ENCODE data around the gene GNPAT. TPM values are rescaled to one million over a fixed set of nuclear protein-coding genes. Genes with fewer than 3 reads are reported as not detected.

The GNPAT gene
- total and polyA plus RNA-seq, 2 experiments from 2014 or later, result 37.6 to 47.2 TPM

DNA sequence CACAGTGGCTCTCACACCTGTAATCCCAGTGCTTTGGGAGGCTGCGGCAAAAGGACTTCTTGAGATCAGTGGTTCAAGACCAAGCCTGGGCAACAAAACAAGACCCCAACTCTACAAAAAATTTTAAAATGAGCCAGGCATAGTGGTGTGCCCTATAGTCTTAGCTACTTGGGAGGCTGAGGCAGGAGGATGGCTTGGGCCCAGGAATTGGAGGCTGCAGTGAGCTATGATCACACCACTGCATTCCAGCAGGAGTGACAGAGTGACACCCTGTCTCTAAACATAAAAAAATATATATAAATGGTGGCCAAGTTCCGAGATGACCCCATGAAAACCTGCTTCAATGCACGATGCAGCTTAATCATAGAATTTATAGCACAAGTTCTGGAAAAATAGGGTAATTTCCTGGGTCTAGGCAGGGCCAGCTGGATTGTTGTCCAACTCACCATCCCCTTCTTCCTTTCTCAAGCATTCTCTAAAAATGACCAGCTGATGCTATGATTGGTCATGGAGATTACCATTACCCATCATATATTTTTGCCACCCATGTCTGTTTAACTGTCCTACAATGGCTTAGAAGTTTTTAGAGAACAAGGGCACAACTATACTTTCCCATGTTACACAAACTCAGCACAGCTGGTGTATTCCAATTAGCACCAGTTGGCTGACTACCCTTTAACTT is 5.3 kb upstream of the GNPAT start:
- no peaks in the 10 kb centered on the region for H4K20me1 ChIP-seq (ENCODE audit: insufficient read depth)
- peaks cover 8% of the 10 kb centered on the region for H3K4me1 ChIP-seq (ENCODE audit: insufficient read depth)
- H3K27me3 ChIP-seq (replicated peaks; ENCODE audit: insufficient read depth), result no peaks in the 10 kb centered on the region
- no peak overlapping the region for H2AFZ ChIP-seq
- no peaks in the 10 kb centered on the region for H3F3A ChIP-seq (ENCODE audit: insufficient read depth)
- no peak for DNase-seq
- peaks cover 71% of the 10 kb centered on the region for H3K79me2 ChIP-seq (ENCODE audit: insufficient read depth)
- TF ChIP-seq EZH2 (IDR thresholded peaks at IDR 0.05; ENCODE audit: insufficient read depth, poor library complexity, severe bottlenecking) (no peak), EZH2phosphoT487 (IDR thresholded peaks at IDR 0.05; ENCODE audit: insufficient read depth, low read depth) (no peak)
- no peaks in the 10 kb centered on the region for H3K9me3 ChIP-seq (ENCODE audit: low read depth)
- no peak overlapping the region for H3K4me2 ChIP-seq (ENCODE audit: unreplicated experiment)
- no peaks in the 10 kb centered on the region for H3K9me2 ChIP-seq (ENCODE audit: insufficient read depth)
- peaks cover 11% of the 10 kb centered on the region; the same call in 1 of the 2 replicates for H3K36me3 ChIP-seq (ENCODE audit: low read depth)
- no peak overlapping the region for H3K27ac ChIP-seq
- in situ Hi-C loops (cut with MboI), result no loop called here
- no peak overlapping the region for H3K9ac ChIP-seq
- H3K4me3 ChIP-seq, result no peak overlapping the region
- 81 to 82% methylated on average over 3 of the region's 3 CpGs for WGBS, 2 experiments (ENCODE audit: low coverage in 1 of 2, low lambda C conversion rate in 2 of 2, missing lambda C conversion rate in 2 of 2)

DNA sequence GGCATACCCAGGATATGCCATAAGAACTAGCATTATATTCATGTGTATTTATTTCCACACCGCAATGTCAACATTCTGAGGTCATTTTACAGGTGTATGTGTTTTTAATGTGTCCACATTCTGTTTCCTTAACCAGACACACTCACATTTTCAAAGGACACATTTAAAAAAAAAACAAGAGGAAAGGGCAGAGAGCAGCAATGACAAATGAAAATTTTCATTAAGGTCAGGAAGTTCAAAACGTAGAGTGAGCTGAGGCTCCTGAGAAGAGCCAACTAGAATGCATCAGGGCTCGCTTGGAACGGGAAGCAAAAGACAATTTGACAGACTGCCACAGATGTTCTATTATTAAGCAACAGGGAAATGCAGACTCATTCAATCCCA is 4.8 kb upstream of the GNPAT start:
- no peak overlapping the region for H2AFZ ChIP-seq
- no peak overlapping the region for H3K9ac ChIP-seq
- no peak overlapping the region for H3K27ac ChIP-seq
- no peaks in the 10 kb centered on the region for H3K9me2 ChIP-seq (ENCODE audit: insufficient read depth)
- H3K36me3 ChIP-seq (ENCODE audit: low read depth), result peaks cover 11% of the 10 kb centered on the region; the same call in 1 of the 2 replicates
- no peaks in the 10 kb centered on the region for H3F3A ChIP-seq (ENCODE audit: insufficient read depth)
- H3K4me1 ChIP-seq (ENCODE audit: insufficient read depth), result peaks cover 8% of the 10 kb centered on the region
- TF ChIP-seq EZH2 (IDR thresholded peaks at IDR 0.05; ENCODE audit: insufficient read depth, poor library complexity, severe bottlenecking), result no peak
- TF ChIP-seq EZH2phosphoT487 (IDR thresholded peaks at IDR 0.05; ENCODE audit: insufficient read depth, low read depth), result no peak
- no peaks in the 10 kb centered on the region for H4K20me1 ChIP-seq (ENCODE audit: insufficient read depth)
- peak; percentile 10 for DNase-seq
- no peaks in the 10 kb centered on the region for H3K9me3 ChIP-seq (ENCODE audit: low read depth)
- H3K4me2 ChIP-seq (ENCODE audit: unreplicated experiment), result no peak overlapping the region
- no peak overlapping the region for H3K4me3 ChIP-seq
- 54 to 59% methylated on average over 4 of the region's 4 CpGs for WGBS, 2 experiments (ENCODE audit: low coverage in 1 of 2, low lambda C conversion rate in 2 of 2, missing lambda C conversion rate in 2 of 2)
- no peaks in the 10 kb centered on the region for H3K27me3 ChIP-seq (replicated peaks; ENCODE audit: insufficient read depth)
- peaks cover 73% of the 10 kb centered on the region for H3K79me2 ChIP-seq (ENCODE audit: insufficient read depth)
- in situ Hi-C loops (cut with MboI), result no loop called here

DNA sequence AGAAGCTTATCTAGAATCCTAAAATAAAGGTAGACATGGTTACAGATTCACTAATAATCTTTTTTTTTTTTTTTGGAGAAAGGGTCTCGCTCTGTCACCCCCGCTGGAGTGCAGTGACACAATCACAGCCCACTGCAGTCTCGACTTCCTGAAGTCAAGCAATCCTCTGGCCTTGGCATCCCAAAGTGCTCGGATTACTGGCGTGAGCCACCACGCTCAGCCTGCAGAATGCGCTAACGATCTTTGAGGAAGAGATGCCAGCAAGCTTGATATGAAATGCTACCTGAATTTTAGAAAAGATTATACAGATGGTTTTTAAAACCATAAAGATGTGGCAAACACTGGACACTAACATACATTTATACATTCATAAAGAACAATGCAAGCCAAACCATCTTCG is 4.1 kb upstream of the GNPAT start:
- H4K20me1 ChIP-seq (ENCODE audit: insufficient read depth), result no peaks in the 10 kb centered on the region
- DNase-seq, result no peak
- no peak overlapping the region for H3K4me2 ChIP-seq (ENCODE audit: unreplicated experiment)
- H3K27ac ChIP-seq, result no peak overlapping the region
- H3K36me3 ChIP-seq (ENCODE audit: low read depth), result peaks cover 11% of the 10 kb centered on the region; the same call in 1 of the 2 replicates
- 92 to 93% methylated on average over 9 of the region's 9 CpGs for WGBS, 2 experiments (ENCODE audit: low coverage in 1 of 2, low lambda C conversion rate in 2 of 2, missing lambda C conversion rate in 2 of 2)
- H3K9me3 ChIP-seq (ENCODE audit: low read depth), result no peaks in the 10 kb centered on the region
- H3K79me2 ChIP-seq (ENCODE audit: insufficient read depth), result peaks cover 72% of the 10 kb centered on the region
- TF ChIP-seq EZH2phosphoT487 (IDR thresholded peaks at IDR 0.05; ENCODE audit: insufficient read depth, low read depth) (no peak), EZH2 (IDR thresholded peaks at IDR 0.05; ENCODE audit: insufficient read depth, poor library complexity, severe bottlenecking) (no peak)
- peaks cover 9% of the 10 kb centered on the region for H3K4me1 ChIP-seq (ENCODE audit: insufficient read depth)
- H3K4me3 ChIP-seq, result no peak overlapping the region
- H3K9ac ChIP-seq, result no peak overlapping the region
- no peaks in the 10 kb centered on the region for H3F3A ChIP-seq (ENCODE audit: insufficient read depth)
- in situ Hi-C loops (cut with MboI), result no loop called here
- no peaks in the 10 kb centered on the region for H3K9me2 ChIP-seq (ENCODE audit: insufficient read depth)
- no peak overlapping the region for H2AFZ ChIP-seq
- H3K27me3 ChIP-seq (replicated peaks; ENCODE audit: insufficient read depth), result no peaks in the 10 kb centered on the region

- Histone ChIP-seq H3K79me2 (ENCODE audit: insufficient read depth) (peaks cover 72% of the 10 kb centered on the region), H3K9me2 (ENCODE audit: insufficient read depth) (no peaks in the 10 kb centered on the region), H3K4me3 (no peak overlapping the region), H3K27me3 (replicated peaks; ENCODE audit: insufficient read depth) (no peaks in the 10 kb centered on the region), H3F3A (ENCODE audit: insufficient read depth) (no peaks in the 10 kb centered on the region), H3K9ac (no peak overlapping the region), H4K20me1 (ENCODE audit: insufficient read depth) (no peaks in the 10 kb centered on the region), H3K4me2 (ENCODE audit: unreplicated experiment) (no peak overlapping the region), H3K9me3 (ENCODE audit: low read depth) (no peaks in the 10 kb centered on the region), H3K36me3 (ENCODE audit: low read depth) (peaks cover 11% of the 10 kb centered on the region; the same call in 1 of the 2 replicates), H3K27ac (no peak overlapping the region), H2AFZ (no peak overlapping the region), H3K4me1 (ENCODE audit: insufficient read depth) (peaks cover 21% of the 10 kb centered on the region)
- TF ChIP-seq EZH2 (IDR thresholded peaks at IDR 0.05; ENCODE audit: insufficient read depth, poor library complexity, severe bottlenecking) (no peak), EZH2phosphoT487 (IDR thresholded peaks at IDR 0.05; ENCODE audit: insufficient read depth, low read depth) (no peak)
- WGBS, 2 experiments (ENCODE audit: low coverage in 1 of 2, low lambda C conversion rate in 2 of 2, missing lambda C conversion rate in 2 of 2), result 100% methylated on average over 1 of the region's 1 CpG
- no peak for DNase-seq
- in situ Hi-C loops (cut with MboI), result no loop called here
Measured at GRCh38 chr1:231238298-231238697, 2.7 kb upstream of the GNPAT start.
